HepG2 (cell line): ENCODE data around the gene KIAA1191. TPM values are rescaled to one million over a fixed set of nuclear protein-coding genes. Genes with fewer than 3 reads are reported as not detected.

Source experiments
- ARNTL ChIP-seq: sonication (generic); formaldehyde crosslinking; IDR thresholded peaks from 2 replicates; pipeline ENCODE4 v1.4.0; 2020; ENCODE audit warnings: mild to moderate bottlenecking, missing genetic modification reagents
- CBX2 ChIP-seq, 2 experiments: fragments of 200-600 bp in 1 of 2; sonication (generic); formaldehyde crosslinking in 1 of 2; IDR thresholded peaks; 2 replicates each; pipeline versions ENCODE4 v1.7.0 to v1.8.1; 2018 to 2022; ENCODE audit warnings: low read depth in 2 of 2, low read length in 1 of 2, mild to moderate bottlenecking in 1 of 2, missing genetic modification reagents in 1 of 2
- DMTF1 ChIP-seq: sonication (generic); formaldehyde crosslinking; IDR thresholded peaks from 2 replicates; pipeline ENCODE4 v1.4.0; 2020; ENCODE audit warnings: mild to moderate bottlenecking, missing genetic modification reagents
- DZIP1 ChIP-seq: sonication (generic); formaldehyde crosslinking; IDR thresholded peaks from 2 replicates; pipeline ENCODE4 v1.5.0; 2020; ENCODE audit warnings: mild to moderate bottlenecking, missing genetic modification reagents
- HNRNPLL ChIP-seq: fragments of 200-400 bp; formaldehyde crosslinking; IDR thresholded peaks from 2 replicates; pipeline ENCODE4 v1.6.1; 2017; ENCODE audit warnings: mild to moderate bottlenecking, low read depth, low read length; ENCODE audit not compliant: poor library complexity, severe bottlenecking
- NFE2 ChIP-seq: sonication (generic); formaldehyde crosslinking; IDR thresholded peaks from 2 replicates; pipeline ENCODE4 v1.4.0; 2020; ENCODE audit warnings: missing genetic modification reagents
- RERE ChIP-seq: IDR thresholded peaks from 2 replicates; pipeline ENCODE4 v1.6.1; 2016; ENCODE audit warnings: low read depth, missing genetic modification reagents, missing compliant biosample characterization
- RXRB ChIP-seq: IDR thresholded peaks from 2 replicates; pipeline ENCODE4 v1.6.1; 2016; ENCODE audit warnings: borderline replicate concordance, missing genetic modification reagents, missing compliant biosample characterization
- SIX4 ChIP-seq: sonication (generic); formaldehyde crosslinking; IDR thresholded peaks from 2 replicates; pipeline ENCODE4 v1.4.0; 2020; ENCODE audit warnings: missing genetic modification reagents
- TMF1 ChIP-seq: sonication (generic); formaldehyde crosslinking; IDR thresholded peaks from 2 replicates; pipeline ENCODE4 v1.8.1; 2022; ENCODE audit warnings: low read depth, missing genetic modification reagents
- ZFP91 ChIP-seq: sonication (generic); formaldehyde crosslinking; IDR thresholded peaks from 2 replicates; pipeline ENCODE4 v1.9.0; 2022; ENCODE audit warnings: missing genetic modification reagents, mild to moderate bottlenecking, borderline replicate concordance
- ZMAT5 ChIP-seq: sonication (generic); formaldehyde crosslinking; IDR thresholded peaks from 2 replicates; pipeline ENCODE4 v1.5.0; 2020; ENCODE audit warnings: mild to moderate bottlenecking, low read depth, missing genetic modification reagents, borderline replicate concordance
- ZNF251 ChIP-seq: sonication (generic); formaldehyde crosslinking; IDR thresholded peaks from 2 replicates; pipeline ENCODE4 v1.9.0; 2021; ENCODE audit warnings: mild to moderate bottlenecking, missing genetic modification reagents
- ZNF564 ChIP-seq: sonication (generic); formaldehyde crosslinking; IDR thresholded peaks from 2 replicates; pipeline ENCODE4 v1.8.1; 2023; ENCODE audit warnings: mild to moderate bottlenecking, missing genetic modification reagents
- ZNF780A ChIP-seq: sonication (generic); formaldehyde crosslinking; IDR thresholded peaks from 2 replicates; pipeline ENCODE4 v1.8.0; 2022; ENCODE audit warnings: mild to moderate bottlenecking, missing genetic modification reagents, moderate library complexity
- polyA plus RNA-seq, 8 experiments: library from polyadenylated mRNA; depleted of rRNA in 3 of 8; stranded (reverse) in 7 of 8; unstranded in 1 of 8; fragments of >200 nt; fragmentation: Illumina TruSeq in 4 of 8; extraction: Trizol in 4 of 8; gene quantifications; 2 replicates each; pipeline versions ENCODE4 v1.2.1 to v1.2.3, GENCODE V29; 2011 to 2016; ENCODE audit warnings: low read depth in 4 of 8, missing spikeins in 1 of 8, mixed read lengths in 1 of 8; ENCODE audit not compliant: insufficient read depth in 1 of 8
- total RNA-seq, 5 experiments: library from RNA; depleted of rRNA; stranded (reverse); fragments of >200 nt; fragmentation: Illumina TruSeq; extraction: Trizol; gene quantifications; 2 replicates each; pipeline ENCODE4 v1.2.3, GENCODE V29; 2016; ENCODE audit warnings: low read depth in 1 of 5

The KIAA1191 gene
- total and polyA plus RNA-seq, 2 of the 13 experiments (the other 11 are each of a cell fraction or from before 2014, with no cell fraction given): 63.6 to 103 TPM

GRCh38 chr5:176361437-176362232 is at the start of gene KIAA1191 (continued):
- TF ChIP-seq SIX4 (CRISPR knock-in tag) (no peak), RXRB (peak; percentile 76), ZNF564 (CRISPR knock-in tag) (no peak; the same call in 1 of the 2 replicates), NFE2 (CRISPR knock-in tag) (no peak), DMTF1 (CRISPR knock-in tag) (no peak), ZMAT5 (CRISPR knock-in tag) (no peak), ZNF780A (CRISPR knock-in tag) (0 out of 2 replicates have a peak, but pooled peaks have one; percentile 66), TMF1 (peak; percentile 81; the same call in 1 of the 2 replicates), CBX2 (IDR thresholded peaks at IDR 0.05; ENCODE audit: low read depth, low read length) (no peak), CBX2 (CRISPR knock-in tag; IDR thresholded peaks at IDR 0.05; ENCODE audit: low read depth) (no peak), DZIP1 (CRISPR knock-in tag) (no peak), RERE (CRISPR knock-in tag) (no peak), ZNF251 (CRISPR knock-in tag) (no peak), HNRNPLL (peak; percentile 60), ZFP91 (peak; percentile 92), ARNTL (CRISPR knock-in tag) (no peak)
